HuH-7.5 (cell line): ENCODE results near the gene MALRD1.

ENCODE experiments used
- DNase-seq: peaks from one replicate; pipeline ENCODE4 v3.0.0; 2011; ENCODE audit warnings: low spot score

The MALRD1 gene

GRCh38 chr10:19048489-19048888 lies at the start of gene MALRD1:
MALRD1 (plus strand) TSS chr10:19048801; CDS start chr10:19048939, 138 bp downstream.
- no peak for DNase-seq

- DNase-seq = no peak
These were observed 45.3 kb upstream of the MALRD1 start for GRCh38 chr10:19003341-19003740.

- no peak for DNase-seq
These were observed 36.5 kb upstream of the MALRD1 start for GRCh38 chr10:19012111-19012510.

- DNase-seq = no peak
These were observed 34.6 kb upstream of the MALRD1 start for GRCh38 chr10:19014034-19014433.

GRCh38 chr10:19014498-19014897 lies 34.1 kb upstream of the MALRD1 start:
- DNase-seq = no peak

GRCh38 chr10:19017116-19017890 lies 31.3 kb upstream of the MALRD1 start:
- DNase-seq = no peak

GRCh38 chr10:19021162-19021561 lies 27.4 kb upstream of the MALRD1 start:
- no peak for DNase-seq

GRCh38 chr10:19024611-19025010 lies 24.0 kb upstream of the MALRD1 start:
- DNase-seq = no peak

GRCh38 chr10:19031763-19032162 lies 16.8 kb upstream of the MALRD1 start:
- no peak for DNase-seq

GRCh38 chr10:19033741-19034140 lies 14.9 kb upstream of the MALRD1 start:
- DNase-seq = no peak

GRCh38 chr10:19041171-19041570 lies 7.4 kb upstream of the MALRD1 start:
- no peak for DNase-seq

- no peak for DNase-seq
These were observed 5.2 kb upstream of the MALRD1 start for GRCh38 chr10:19043431-19043830.

- DNase-seq = no peak
These were observed 1.9 kb upstream of the MALRD1 start for GRCh38 chr10:19046679-19047078.

- DNase-seq = no peak
These were observed 290 bp downstream of the MALRD1 start for GRCh38 chr10:19048891-19049290.

GRCh38 chr10:19049567-19049966 lies 966 bp downstream of the MALRD1 start:
- DNase-seq = no peak

- no peak for DNase-seq
These were observed 5.8 kb downstream of the MALRD1 start for GRCh38 chr10:19054289-19054835.

- DNase-seq = no peak
These were observed 9.4 kb downstream of the MALRD1 start for GRCh38 chr10:19058046-19058445.

- DNase-seq = no peak
These were observed 15.4 kb downstream of the MALRD1 start for GRCh38 chr10:19063986-19064385.

GRCh38 chr10:19071946-19072345 lies 23.3 kb downstream of the MALRD1 start:
- DNase-seq = no peak

- DNase-seq = no peak
These were observed 28.7 kb downstream of the MALRD1 start for GRCh38 chr10:19077276-19077675.

- DNase-seq = no peak
These were observed 48.0 kb downstream of the MALRD1 start for GRCh38 chr10:19096501-19097073.

- DNase-seq = no peak
These were observed 48.5 kb downstream of the MALRD1 start for GRCh38 chr10:19097151-19097550.

- DNase-seq = no peak
These were observed 50.2 kb downstream of the MALRD1 start for GRCh38 chr10:19098803-19099202.

- DNase-seq = no peak
These were observed 58.8 kb downstream of the MALRD1 start for GRCh38 chr10:19107406-19107805.
